SJCRH30 (cell line): ENCODE results near the gene HAX1. TPM values are rescaled to one million over a fixed set of nuclear protein-coding genes. Genes with fewer than 3 reads are reported as not detected.
"Not testable (repeated sequence)": the region's sequence is repeated elsewhere in the genome, so short reads cannot be mapped to it uniquely, and the experiment has no call there.

Source experiments
- DNase-seq, 2 experiments: peaks; one replicate each; pipeline ENCODE4 v3.0.0-alpha.2; 2015 to 2020
- H3K27ac ChIP-seq: fragments of 250-450 bp; sonication (Bioruptor Pico); 2 replicates; pipeline ENCODE4 v1.5.1; 2020; ENCODE audit warnings: mild to moderate bottlenecking, moderate library complexity
- H3K27me3 ChIP-seq: fragments of 250-450 bp; sonication (Bioruptor Pico); 2 replicates; pipeline ENCODE4 v1.5.1; 2020; ENCODE audit warnings: mild to moderate bottlenecking, moderate library complexity
- H3K36me3 ChIP-seq: fragments of 250-450 bp; sonication (Bioruptor Pico); 2 replicates; pipeline ENCODE4 v1.5.1; 2020; ENCODE audit warnings: mild to moderate bottlenecking, moderate library complexity
- H3K4me1 ChIP-seq: fragments of 250-450 bp; sonication (Bioruptor Pico); 2 replicates; pipeline ENCODE4 v1.5.1; 2020; ENCODE audit warnings: mild to moderate bottlenecking, moderate library complexity
- H3K4me3 ChIP-seq: fragments of 250-450 bp; sonication (Bioruptor Pico); 2 replicates; pipeline ENCODE4 v1.5.1; 2020; ENCODE audit warnings: mild to moderate bottlenecking, moderate library complexity
- H3K9me3 ChIP-seq: fragments of 250-450 bp; sonication (Bioruptor Pico); replicated peaks from 2 replicates; pipeline ENCODE4 v1.5.1; 2020; ENCODE audit warnings: mild to moderate bottlenecking, moderate library complexity
- total RNA-seq: library from RNA; depleted of rRNA; stranded (reverse); fragments of >200 nt; shearing (Covaris generic); gene quantifications from 2 replicates; pipeline ENCODE4 v1.2.3, GENCODE V29; 2014

The HAX1 gene
- total RNA-seq, 1 experiment from 2014 or later: 59.6 TPM

DNA sequence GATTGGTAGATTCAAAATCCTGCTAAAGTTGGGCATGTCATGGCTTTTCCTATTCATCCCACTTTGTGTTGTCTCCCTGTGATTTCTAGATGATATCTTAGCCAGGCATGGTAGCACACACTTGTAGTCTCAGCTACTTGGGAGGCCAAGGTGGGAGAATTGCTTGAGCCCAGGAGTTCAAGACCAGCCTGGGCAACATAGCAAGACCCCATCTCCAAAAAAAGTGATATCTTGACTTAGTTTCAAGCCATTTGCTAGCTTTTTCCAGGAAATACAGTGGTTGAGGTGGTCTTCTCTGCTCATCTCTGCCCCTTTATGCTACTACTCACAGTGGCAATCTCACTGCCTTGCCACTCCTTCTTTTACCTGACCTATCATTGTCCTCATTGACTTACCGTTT lies 12.3 kb upstream of the HAX1 start:
- H3K4me3 ChIP-seq: no peak overlapping the region
- H3K9me3 ChIP-seq: no peaks in the 10 kb centered on the region
- peaks cover 88% of the 10 kb centered on the region for H3K36me3 ChIP-seq

DNA sequence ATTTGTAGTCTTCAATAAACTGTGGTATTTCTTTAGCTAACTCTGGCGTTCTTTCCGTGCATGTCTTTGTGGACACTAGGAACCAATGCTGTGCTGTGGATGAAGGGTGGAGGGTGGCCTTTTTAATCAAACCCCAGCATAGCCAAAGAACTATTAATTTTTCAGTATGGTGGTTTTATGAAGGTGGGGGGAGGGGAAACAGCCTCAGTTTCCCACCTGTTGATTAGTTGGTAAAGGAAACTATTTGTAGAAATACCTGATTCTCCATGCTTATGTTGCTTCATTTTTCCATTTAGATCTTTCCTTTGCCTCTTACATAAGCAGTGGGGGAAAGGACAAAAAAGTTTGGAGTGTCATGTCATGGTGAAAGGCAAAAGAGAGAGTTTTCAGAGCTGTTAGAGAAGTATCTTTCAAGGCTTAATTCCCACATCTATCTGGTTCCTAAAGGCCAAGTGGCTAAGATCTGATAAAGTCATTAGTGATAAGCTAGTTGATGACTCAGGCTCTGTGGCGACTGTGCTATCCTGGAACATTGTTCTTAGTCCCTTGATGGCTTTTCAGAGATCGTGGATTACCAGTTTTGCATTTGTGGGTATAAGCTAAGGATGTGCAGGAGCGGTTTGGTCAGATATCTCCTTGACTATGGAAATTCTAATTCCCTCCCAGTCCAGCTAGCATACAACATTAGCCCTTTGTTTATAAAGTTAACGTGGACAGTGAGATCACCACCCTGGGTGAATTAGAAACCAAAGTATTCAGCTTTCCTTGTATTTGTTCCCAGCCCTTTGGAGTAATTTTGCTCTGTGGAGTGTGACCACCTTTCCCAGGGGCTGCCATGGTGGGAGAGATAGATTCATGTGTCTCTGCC lies 8.7 kb upstream of the HAX1 start:
- Histone ChIP-seq H3K36me3 (peaks cover 73% of the 10 kb centered on the region), H3K27ac (no peak overlapping the region), H3K9me3 (no peaks in the 10 kb centered on the region), H3K27me3 (no peaks in the 10 kb centered on the region), H3K4me3 (no peak overlapping the region), H3K4me1 (no peaks in the 10 kb centered on the region)
- no peak for DNase-seq

More for the DNA sequence above, 12.3 kb upstream of the HAX1 start:
- H3K27me3 ChIP-seq: no peaks in the 10 kb centered on the region
- no peaks in the 10 kb centered on the region for H3K4me1 ChIP-seq
- no peak overlapping the region for H3K27ac ChIP-seq
- no peak for DNase-seq

DNA sequence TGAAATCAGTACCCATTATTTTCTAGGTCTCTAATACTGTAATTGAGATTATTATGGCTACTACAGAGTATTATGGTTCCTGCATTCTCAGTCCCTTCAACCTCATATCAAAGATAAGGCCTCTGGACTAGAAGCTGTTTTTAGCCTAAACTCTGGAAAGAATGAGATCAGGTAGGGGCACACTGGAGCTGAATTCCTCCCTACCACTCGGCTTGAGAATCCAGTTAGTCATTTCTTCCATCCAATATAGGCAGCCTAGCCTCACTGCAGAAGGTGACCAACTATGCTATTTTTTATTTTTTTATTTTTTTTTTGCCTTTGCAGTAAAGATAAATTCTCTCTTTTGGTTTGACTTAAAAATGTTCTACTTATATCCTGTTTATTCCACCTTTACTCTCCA lies 8.0 kb upstream of the HAX1 start:
- H3K4me3 ChIP-seq: no peak overlapping the region
- no peak overlapping the region for H3K27ac ChIP-seq
- no peaks in the 10 kb centered on the region for H3K27me3 ChIP-seq
- H3K36me3 ChIP-seq: peaks cover 72% of the 10 kb centered on the region
- DNase-seq: no peak
- no peaks in the 10 kb centered on the region for H3K9me3 ChIP-seq
- no peaks in the 10 kb centered on the region for H3K4me1 ChIP-seq

DNA sequence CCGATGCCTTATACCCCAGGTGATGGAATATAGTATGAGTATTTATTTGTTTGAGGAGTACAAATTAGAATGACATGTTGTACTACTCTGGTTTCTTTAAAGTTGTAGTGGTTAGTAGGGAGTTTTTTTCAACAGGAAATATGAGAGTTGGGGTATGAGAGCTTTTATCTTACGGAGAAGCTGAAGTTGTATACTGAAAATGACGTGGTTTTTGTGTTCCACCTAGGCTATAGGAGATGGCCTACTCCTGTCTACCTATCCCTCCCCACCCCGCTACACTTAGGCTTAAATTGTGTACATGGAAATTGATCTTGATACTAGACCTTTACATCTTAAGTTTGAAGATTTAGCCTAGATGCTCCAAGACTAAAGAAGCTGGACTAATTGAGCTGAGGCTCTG lies 6.8 kb upstream of the HAX1 start:
- Histone ChIP-seq H3K36me3 (peaks cover 60% of the 10 kb centered on the region), H3K9me3 (no peaks in the 10 kb centered on the region)

DNA sequence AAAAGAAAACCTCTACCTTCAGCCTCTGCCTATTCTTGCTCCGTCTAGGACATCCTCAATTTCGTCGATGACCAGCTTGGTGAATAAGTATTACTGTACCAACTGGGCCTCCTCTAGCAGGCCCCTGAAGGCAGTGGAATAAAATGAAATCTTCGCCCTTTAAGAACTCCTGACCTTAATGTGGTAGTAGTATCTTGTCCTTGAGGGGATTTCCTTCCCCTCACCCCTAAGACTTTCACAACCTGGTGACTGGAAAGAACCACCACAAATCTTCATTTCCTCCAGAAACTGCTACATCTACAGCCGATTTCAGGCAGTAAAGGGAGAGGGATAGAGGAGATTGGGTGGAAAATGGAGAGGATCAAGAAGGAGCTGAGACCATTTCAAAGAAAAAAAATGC lies 1.6 kb upstream of the HAX1 start:
- no peak overlapping the region for H3K27ac ChIP-seq
- peaks cover 17% of the 10 kb centered on the region for H3K36me3 ChIP-seq
- H3K4me1 ChIP-seq: no peaks in the 10 kb centered on the region
- no peak overlapping the region for H3K4me3 ChIP-seq
- H3K27me3 ChIP-seq: no peaks in the 10 kb centered on the region
- no peaks in the 10 kb centered on the region for H3K9me3 ChIP-seq
- DNase-seq: no peak

More for the DNA sequence above, 6.8 kb upstream of the HAX1 start:
- Histone ChIP-seq H3K4me1 (no peaks in the 10 kb centered on the region), H3K27ac (no peak overlapping the region), H3K4me3 (no peak overlapping the region), H3K27me3 (no peaks in the 10 kb centered on the region)
- no peak for DNase-seq

DNA sequence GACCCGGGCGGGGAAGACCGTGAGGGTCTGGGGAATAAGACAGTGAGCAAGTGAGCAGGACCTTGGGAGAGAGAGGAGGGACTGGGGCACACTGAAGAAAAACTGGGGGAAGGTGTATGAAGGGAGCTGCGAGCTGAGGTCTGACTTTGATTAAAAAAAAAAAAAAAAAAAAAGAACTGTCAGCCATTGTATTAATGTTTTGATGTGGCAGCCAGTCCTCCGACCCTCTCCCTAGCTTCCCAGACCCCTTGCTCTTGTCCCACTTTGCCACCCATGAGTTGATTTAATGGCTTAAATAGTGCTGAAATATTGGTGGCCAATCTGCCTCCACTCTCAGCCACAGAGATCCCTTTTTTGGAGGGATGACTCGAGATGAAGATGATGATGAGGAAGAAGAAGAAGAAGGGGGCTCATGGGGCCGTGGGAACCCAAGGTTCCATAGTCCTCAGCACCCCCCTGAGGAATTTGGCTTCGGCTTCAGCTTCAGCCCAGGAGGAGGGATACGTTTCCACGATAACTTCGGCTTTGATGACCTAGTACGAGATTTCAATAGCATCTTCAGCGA lies 652 bp downstream of the HAX1 start:
- no peaks in the 10 kb centered on the region for H3K9me3 ChIP-seq
- peaks cover 7% of the 10 kb centered on the region; the same call in 1 of the 2 replicates for H3K36me3 ChIP-seq
- H3K4me1 ChIP-seq: no peaks in the 10 kb centered on the region
- no peak for DNase-seq
- H3K27ac ChIP-seq: peak overlapping the region; percentile 41
- peak overlapping the region; percentile 70 for H3K4me3 ChIP-seq
- H3K27me3 ChIP-seq: no peaks in the 10 kb centered on the region

DNA sequence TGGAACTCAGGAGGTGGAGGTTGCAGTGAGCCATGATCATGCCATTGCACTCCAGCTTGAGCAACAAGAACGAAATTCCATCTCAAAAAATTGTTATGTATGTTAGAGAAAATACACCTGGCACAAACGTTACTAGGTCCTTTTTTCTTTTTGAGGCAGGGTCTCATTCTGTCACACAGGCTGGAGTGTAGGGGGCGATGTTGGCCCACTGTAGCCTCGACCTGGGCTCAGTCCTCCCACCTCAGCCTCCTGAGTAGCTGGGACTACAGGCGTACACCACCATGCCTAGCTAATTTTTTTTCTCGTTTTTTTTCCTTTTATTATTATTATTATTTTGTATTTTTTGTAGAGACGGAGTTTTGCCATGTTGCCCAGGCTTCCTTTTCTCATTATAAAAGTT lies 4.4 kb downstream of the HAX1 start:
- no peaks in the 10 kb centered on the region for H3K36me3 ChIP-seq
- peak in 1 of 2 experiments; percentile 21 for DNase-seq
- H3K27me3 ChIP-seq: no peaks in the 10 kb centered on the region
- no peaks in the 10 kb centered on the region for H3K9me3 ChIP-seq
- H3K27ac ChIP-seq: no peak overlapping the region
- no peaks in the 10 kb centered on the region for H3K4me1 ChIP-seq
- no peak overlapping the region for H3K4me3 ChIP-seq

DNA sequence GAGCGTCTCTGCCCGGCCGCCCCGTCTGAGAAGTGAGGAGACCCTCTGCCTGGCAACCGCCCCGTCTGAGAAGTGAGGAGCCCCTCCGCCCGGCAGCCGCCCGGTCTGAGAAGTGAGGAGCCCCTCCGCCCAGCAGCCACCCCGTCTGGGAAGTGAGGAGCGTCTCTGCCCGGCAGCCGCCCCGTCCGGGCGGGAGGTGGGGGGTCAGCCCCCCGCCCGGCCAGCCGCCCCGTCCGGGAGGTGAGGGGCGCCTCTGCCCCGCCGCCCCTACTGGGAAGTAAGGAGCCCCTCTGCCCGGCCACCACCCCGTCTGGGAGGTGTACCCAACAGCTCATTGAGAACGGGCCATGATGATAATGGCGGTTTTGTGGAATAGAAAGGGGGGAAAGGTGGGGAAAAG lies 15.2 kb downstream of the HAX1 start:
- not testable (repeated sequence) for H3K4me1 ChIP-seq, H3K27me3 ChIP-seq, DNase-seq, H3K4me3 ChIP-seq, H3K27ac ChIP-seq, H3K9me3 ChIP-seq, H3K36me3 ChIP-seq

DNA sequence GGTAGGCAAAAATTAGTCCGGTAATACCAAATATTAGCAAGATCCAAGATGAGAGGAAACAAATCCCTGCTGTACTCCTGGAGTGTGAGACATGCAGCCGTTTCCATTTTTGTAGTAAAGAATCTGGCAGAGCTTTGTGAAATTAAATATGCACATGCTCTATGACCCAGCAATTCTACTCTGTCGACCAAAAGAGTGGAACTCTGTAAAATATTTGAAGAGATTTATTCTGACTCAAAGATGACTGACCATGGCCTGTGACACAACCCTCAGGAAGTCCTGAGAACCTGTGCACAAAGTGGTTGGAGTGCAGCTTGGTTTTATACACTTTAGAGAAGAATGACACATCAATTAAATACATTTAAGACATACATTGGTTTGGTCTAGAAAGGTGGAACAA lies 16.2 kb downstream of the HAX1 start:
- H3K36me3 ChIP-seq: no peaks in the 10 kb centered on the region
- no peak for DNase-seq
- H3K4me3 ChIP-seq: no peak overlapping the region
- H3K27ac ChIP-seq: no peak overlapping the region
- H3K27me3 ChIP-seq: no peaks in the 10 kb centered on the region
- H3K4me1 ChIP-seq: no peaks in the 10 kb centered on the region
- H3K9me3 ChIP-seq: no peaks in the 10 kb centered on the region

DNA sequence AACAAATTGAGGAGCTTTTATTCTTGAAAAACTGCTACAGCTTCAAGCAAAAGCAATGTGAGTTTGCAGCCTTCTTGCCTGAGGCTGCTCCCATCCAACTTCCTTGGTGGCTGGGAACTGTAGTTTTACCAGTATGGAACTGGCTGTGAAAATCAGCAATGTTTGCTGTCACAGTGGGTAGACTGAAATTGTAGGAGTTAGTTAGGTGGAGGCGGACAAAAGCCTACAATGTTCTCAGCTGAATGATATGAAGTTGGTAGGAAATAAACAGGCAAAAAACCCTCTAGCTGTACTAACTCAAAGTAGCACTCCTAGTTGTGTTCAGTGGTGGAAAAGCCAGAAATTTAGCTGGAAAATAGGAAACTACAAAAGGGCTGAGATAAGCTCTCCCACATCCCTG lies 18.5 kb downstream of the HAX1 start:
- no peaks in the 10 kb centered on the region for H3K36me3 ChIP-seq
- H3K9me3 ChIP-seq: peaks cover 5% of the 10 kb centered on the region
- DNase-seq: no peak
- no peak overlapping the region for H3K4me3 ChIP-seq
- H3K4me1 ChIP-seq: no peaks in the 10 kb centered on the region
- H3K27ac ChIP-seq: no peak overlapping the region
- H3K27me3 ChIP-seq: no peaks in the 10 kb centered on the region

DNA sequence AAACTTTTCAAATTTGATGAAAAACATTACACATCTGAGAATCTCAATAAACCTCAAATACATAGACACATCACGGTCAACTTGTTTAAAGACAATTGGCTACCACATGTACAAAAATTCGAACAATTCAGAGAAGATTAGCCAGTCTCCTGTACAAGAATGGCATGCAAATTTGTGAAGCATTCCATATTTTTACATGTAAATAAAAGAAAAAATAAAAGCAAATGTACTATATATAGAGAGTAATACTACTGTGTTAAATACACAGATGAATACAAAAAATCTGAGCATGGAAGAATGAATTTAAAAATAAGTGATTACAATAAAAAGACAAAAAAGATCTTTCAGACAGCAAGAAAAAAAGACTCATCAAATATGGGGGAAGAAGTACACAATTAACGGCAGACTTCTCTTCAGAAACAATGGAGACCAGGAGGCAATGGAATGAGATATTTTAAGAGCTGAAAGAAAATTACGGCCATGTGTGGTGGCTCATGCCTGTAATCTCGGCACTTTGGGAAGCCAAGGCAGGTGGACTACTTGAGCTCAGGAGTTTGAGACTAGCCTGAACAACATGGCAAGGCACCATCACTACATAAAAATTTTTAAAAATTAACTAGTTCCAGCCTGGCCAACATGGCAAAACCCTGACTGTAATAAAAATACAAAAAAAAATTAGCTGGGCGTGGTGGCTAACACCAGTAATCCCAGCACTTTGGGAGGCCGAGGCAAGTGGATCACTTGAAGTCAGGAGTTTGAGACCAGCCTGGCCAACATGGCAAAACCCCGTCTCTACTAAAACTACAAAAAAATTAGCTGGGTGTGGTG lies 23.2 kb downstream of the HAX1 start:
- H3K27ac ChIP-seq: no peak overlapping the region
- no peaks in the 10 kb centered on the region for H3K4me1 ChIP-seq
- H3K27me3 ChIP-seq: no peaks in the 10 kb centered on the region
- DNase-seq: no peak
- no peaks in the 10 kb centered on the region for H3K36me3 ChIP-seq
- H3K9me3 ChIP-seq: peaks cover 5% of the 10 kb centered on the region
- H3K4me3 ChIP-seq: no peak overlapping the region

DNA sequence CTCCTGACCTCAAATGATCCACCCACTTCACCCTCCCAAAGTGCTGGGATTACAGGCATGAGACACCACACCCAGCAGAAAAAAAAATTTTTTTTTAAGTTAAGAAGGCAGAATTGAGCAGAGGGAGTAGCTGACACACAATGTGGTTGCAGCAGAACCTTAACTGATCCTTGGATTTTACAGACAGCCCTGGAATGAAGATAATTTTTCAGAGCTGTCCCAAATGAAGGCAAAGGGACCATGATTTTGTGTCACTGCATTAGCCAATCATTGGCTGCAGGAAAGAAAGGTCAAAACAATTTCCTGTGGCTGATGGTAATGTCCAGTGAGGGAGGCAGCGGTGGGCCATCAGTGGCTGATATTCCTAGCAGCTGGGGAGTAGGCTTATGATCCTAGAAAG lies 29.2 kb downstream of the HAX1 start:
- Histone ChIP-seq H3K4me3 (no peak overlapping the region), H3K27me3 (no peaks in the 10 kb centered on the region), H3K4me1 (no peaks in the 10 kb centered on the region), H3K27ac (no peak overlapping the region), H3K36me3 (no peaks in the 10 kb centered on the region), H3K9me3 (no peaks in the 10 kb centered on the region)
- no peak for DNase-seq

DNA sequence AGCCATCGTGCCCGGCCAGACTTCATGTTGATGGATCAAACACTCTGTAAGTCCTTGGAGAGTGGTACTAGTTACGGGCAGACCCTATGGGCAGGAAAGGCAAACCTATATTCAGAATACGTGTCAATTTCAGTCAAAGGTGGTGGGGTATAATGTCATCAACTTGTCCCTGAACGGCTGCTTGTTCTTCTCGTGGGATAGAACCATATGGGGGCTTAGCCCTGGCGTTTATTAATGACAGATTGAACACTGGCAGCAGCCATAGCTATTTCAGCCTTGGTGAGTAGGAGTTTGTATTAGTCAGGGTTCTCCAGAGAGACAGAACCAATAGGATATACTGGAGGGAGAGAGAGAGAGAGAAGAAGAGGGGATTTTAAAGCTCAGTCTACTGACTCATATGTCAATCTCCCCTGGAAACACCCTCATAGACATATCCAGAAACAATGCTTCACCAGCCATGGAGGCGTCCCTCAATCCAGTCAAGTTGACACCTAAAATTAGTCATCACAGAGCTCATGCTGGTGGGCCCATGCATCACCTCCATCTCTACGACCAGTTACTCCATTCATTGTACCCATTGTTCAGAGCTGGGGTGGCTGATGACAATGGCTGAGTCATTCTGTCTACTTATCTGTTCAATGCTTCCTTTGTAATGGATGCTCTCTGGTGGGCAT lies 32.4 kb downstream of the HAX1 start:
- no peak for DNase-seq
- H3K4me3 ChIP-seq: no peak overlapping the region
- H3K27me3 ChIP-seq: no peaks in the 10 kb centered on the region
- H3K9me3 ChIP-seq: no peaks in the 10 kb centered on the region
- no peaks in the 10 kb centered on the region for H3K4me1 ChIP-seq
- H3K36me3 ChIP-seq: no peaks in the 10 kb centered on the region
- H3K27ac ChIP-seq: no peak overlapping the region

DNA sequence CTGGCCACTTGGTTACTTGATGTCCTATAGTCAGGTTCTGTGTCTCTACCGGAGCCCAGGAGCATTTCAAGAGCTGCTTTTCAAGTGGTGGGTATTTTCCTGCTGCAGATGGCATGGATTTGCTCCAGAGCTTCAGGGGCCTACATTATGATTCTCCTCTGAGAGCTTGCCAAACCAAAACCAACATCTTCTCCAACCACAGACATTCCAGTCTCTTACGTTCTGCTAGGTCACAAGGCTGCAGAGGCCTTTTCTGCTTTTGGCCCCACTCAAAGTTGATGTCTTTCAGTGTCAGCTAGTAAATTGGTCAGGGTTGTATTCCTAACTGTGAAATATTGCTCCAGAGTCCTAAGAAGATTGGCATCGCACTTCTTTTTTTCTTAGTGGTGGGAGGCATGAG lies 33.7 kb downstream of the HAX1 start:
- Histone ChIP-seq H3K4me3 (no peak overlapping the region), H3K27ac (no peak overlapping the region), H3K36me3 (no peaks in the 10 kb centered on the region), H3K4me1 (no peaks in the 10 kb centered on the region), H3K27me3 (no peaks in the 10 kb centered on the region), H3K9me3 (no peaks in the 10 kb centered on the region)
- DNase-seq: no peak
